G401 (cell line): Measurements from ENCODE around the gene ASCC3. TPM values are rescaled to one million over a fixed set of nuclear protein-coding genes. Genes with fewer than 3 reads are reported as not detected.
"Not testable (repeated sequence)": the region's sequence is repeated elsewhere in the genome, so short reads cannot be mapped to it uniquely, and the experiment has no call there.

Source experiments
- DNase-seq: peaks from one replicate; pipeline ENCODE4 v3.0.0-alpha.2; 2015; ENCODE audit warnings: low spot score
- in situ Hi-C: cut with HindIII; loops from 2 replicates; pipeline ENCODE4 v1.10.0; 2016; ENCODE audit warnings: low sequenced_read_pairs, mixed read lengths
- total RNA-seq: library from RNA; depleted of rRNA; stranded (reverse); fragments of >200 nt; shearing (Covaris generic); gene quantifications from 2 replicates; pipeline ENCODE4 v1.2.3, GENCODE V29; 2014

The ASCC3 gene
- total RNA-seq, 1 experiment from 2014 or later = 43.8 TPM

- no peak for DNase-seq
- in situ Hi-C loops = no loop called here
These were observed 127.7 kb downstream of the ASCC3 start for GRCh38 chr6:100753421-100753820.

GRCh38 chr6:100751590-100751989 is 129.5 kb downstream of the ASCC3 start:
- no peak for DNase-seq
- in situ Hi-C loops = no loop called here

- in situ Hi-C loops = no loop called here
These were observed 135.6 kb downstream of the ASCC3 start for GRCh38 chr6:100745419-100746041.

GRCh38 chr6:100740439-100740838 is 140.7 kb downstream of the ASCC3 start:
- no peak for DNase-seq
- in situ Hi-C loops = no loop called here

More at GRCh38 chr6:100745419-100746041, 135.6 kb downstream of the ASCC3 start:
- DNase-seq = no peak

- DNase-seq, in situ Hi-C loops: not testable (repeated sequence)
These were observed 143.4 kb downstream of the ASCC3 start for GRCh38 chr6:100737720-100738119.

- in situ Hi-C loops = no loop called here
- DNase-seq = no peak
These were observed 149.7 kb downstream of the ASCC3 start for GRCh38 chr6:100731411-100731810.

- in situ Hi-C loops = no loop called here
- DNase-seq = no peak
These were observed 150.8 kb downstream of the ASCC3 start for GRCh38 chr6:100730001-100730980.

- peak; percentile 54 for DNase-seq
These were observed 154.5 kb downstream of the ASCC3 start for GRCh38 chr6:100726666-100727065.

GRCh38 chr6:100724696-100725095 is 156.4 kb downstream of the ASCC3 start:
- in situ Hi-C loops = no loop called here
- no peak for DNase-seq

More at GRCh38 chr6:100726666-100727065, 154.5 kb downstream of the ASCC3 start:
- in situ Hi-C loops = no loop called here

- in situ Hi-C loops = no loop called here
- no peak for DNase-seq
These were observed 156.9 kb downstream of the ASCC3 start for GRCh38 chr6:100724222-100724621.

GRCh38 chr6:100721256-100721655 is 159.9 kb downstream of the ASCC3 start:
- in situ Hi-C loops = no loop called here
- no peak for DNase-seq

GRCh38 chr6:100719883-100720682 is 161.0 kb downstream of the ASCC3 start:
- in situ Hi-C loops = no loop called here
- DNase-seq = no peak

- in situ Hi-C loops = no loop called here
- no peak for DNase-seq
These were observed 168.1 kb downstream of the ASCC3 start for GRCh38 chr6:100712997-100713396.

- in situ Hi-C loops = no loop called here
- peak; percentile 62 for DNase-seq
These were observed 174.6 kb downstream of the ASCC3 start for GRCh38 chr6:100706491-100706890.

- peak; percentile 46 for DNase-seq
- in situ Hi-C loops = no loop called here
These were observed 176.2 kb downstream of the ASCC3 start for GRCh38 chr6:100704961-100705360.

GRCh38 chr6:100701728-100702127 is 179.4 kb downstream of the ASCC3 start:
- in situ Hi-C loops = no loop called here
- no peak for DNase-seq

GRCh38 chr6:100700009-100700408 is 181.1 kb downstream of the ASCC3 start:
- in situ Hi-C loops = no loop called here
- no peak for DNase-seq

- DNase-seq = no peak
- in situ Hi-C loops = no loop called here
These were observed 185.7 kb downstream of the ASCC3 start for GRCh38 chr6:100695445-100695844.

GRCh38 chr6:100693249-100693927 is 187.7 kb downstream of the ASCC3 start:
- in situ Hi-C loops = no loop called here
- DNase-seq = no peak
